ENCODE data around the gene STARD7.

- no peak for TF ChIP-seq ZNF584 (CRISPR knock-in tag; IDR thresholded peaks at IDR 0.05; ENCODE audit: low read depth)
- TF ChIP-seq KAT7 (CRISPR knock-in tag; IDR thresholded peaks at IDR 0.05; ENCODE audit: borderline replicate concordance), result no peak
- TF ChIP-seq LARP7 (IDR thresholded peaks at IDR 0.05), result no peak
- no peak for TF ChIP-seq CUX1 (CRISPR knock-in tag; IDR thresholded peaks at IDR 0.05)
- TF ChIP-seq HMG20B (CRISPR knock-in tag; IDR thresholded peaks at IDR 0.05), result no peak
- no peak for TF ChIP-seq THAP7 (CRISPR knock-in tag; IDR thresholded peaks at IDR 0.05)
- no peak for TF ChIP-seq RBM25 (IDR thresholded peaks at IDR 0.05; ENCODE audit: low read depth, low read length, severe bottlenecking)
- TF ChIP-seq ZNF695 (CRISPR knock-in tag; IDR thresholded peaks at IDR 0.05), result no peak
Measured at GRCh38 chr2:96251721-96252292, 43.2 kb upstream of the STARD7 start.

Measured in K562 (cell line).